Measurements from ENCODE around the gene HLA-DQA1. TPM values are rescaled to one million over a fixed set of nuclear protein-coding genes. Genes with fewer than 3 reads are reported as not detected.
A peak's percentile ranks its signal among the peaks of the same experiment; 100 is the strongest.

HLA-DQA1 gene
- total RNA-seq, 1 donor from 2014 or later, result not detected

GRCh38 chr6:32614366-32615081 is 22.7 kb upstream of the HLA-DQA1 start:
- no peak overlapping the region for H3K4me3 Mint-ChIP-seq
- H3K27ac Mint-ChIP-seq, result no peak overlapping the region
- no peaks in the 10 kb centered on the region for H3K36me3 Mint-ChIP-seq
- no peak for DNase-seq (ENCODE audit: extremely low spot score, unreplicated experiment)
- H3K27me3 Mint-ChIP-seq, result no peaks in the 10 kb centered on the region
- TF ChIP-seq CTCF (conservative IDR thresholded peaks at IDR 0.05), result no peak
- no peaks in the 10 kb centered on the region for H3K9me3 Mint-ChIP-seq
- H3K4me1 Mint-ChIP-seq (ENCODE audit: unreplicated experiment), result no peaks in the 10 kb centered on the region

GRCh38 chr6:32615885-32616532 is 21.2 kb upstream of the HLA-DQA1 start:
- Mint-ChIP-seq H3K27ac (no peak overlapping the region), H3K4me3 (no peak overlapping the region), H3K9me3 (no peaks in the 10 kb centered on the region), H3K36me3 (no peaks in the 10 kb centered on the region), H3K27me3 (no peaks in the 10 kb centered on the region), H3K4me1 (ENCODE audit: unreplicated experiment) (no peaks in the 10 kb centered on the region)
- TF ChIP-seq CTCF (conservative IDR thresholded peaks at IDR 0.05), result no peak
- no peak for DNase-seq (ENCODE audit: extremely low spot score, unreplicated experiment)

- DNase-seq (ENCODE audit: extremely low spot score, unreplicated experiment), result no peak
- TF ChIP-seq CTCF (conservative IDR thresholded peaks at IDR 0.05), result no peak
- H3K27me3 Mint-ChIP-seq, result no peaks in the 10 kb centered on the region
- no peaks in the 10 kb centered on the region for H3K9me3 Mint-ChIP-seq
- no peaks in the 10 kb centered on the region for H3K36me3 Mint-ChIP-seq
- no peaks in the 10 kb centered on the region for H3K4me1 Mint-ChIP-seq (ENCODE audit: unreplicated experiment)
- no peak overlapping the region for H3K27ac Mint-ChIP-seq
- H3K4me3 Mint-ChIP-seq, result no peak overlapping the region
Observed at GRCh38 chr6:32617751-32618150, 19.5 kb upstream of the HLA-DQA1 start.

GRCh38 chr6:32621372-32621771 is 15.8 kb upstream of the HLA-DQA1 start:
- Mint-ChIP-seq H3K4me1 (ENCODE audit: unreplicated experiment) (no peaks in the 10 kb centered on the region), H3K27ac (no peak overlapping the region), H3K27me3 (no peaks in the 10 kb centered on the region), H3K4me3 (no peak overlapping the region), H3K36me3 (no peaks in the 10 kb centered on the region), H3K9me3 (no peaks in the 10 kb centered on the region)
- TF ChIP-seq CTCF (conservative IDR thresholded peaks at IDR 0.05), result no peak
- no peak for DNase-seq (ENCODE audit: extremely low spot score, unreplicated experiment)

GRCh38 chr6:32622545-32623401 is 14.4 kb upstream of the HLA-DQA1 start:
- no peak for DNase-seq (ENCODE audit: extremely low spot score, unreplicated experiment)
- Mint-ChIP-seq H3K9me3 (no peaks in the 10 kb centered on the region), H3K27me3 (no peaks in the 10 kb centered on the region), H3K4me1 (ENCODE audit: unreplicated experiment) (no peaks in the 10 kb centered on the region), H3K27ac (no peak overlapping the region), H3K4me3 (no peak overlapping the region), H3K36me3 (no peaks in the 10 kb centered on the region)
- peak; percentile 78 for TF ChIP-seq CTCF (conservative IDR thresholded peaks at IDR 0.05)

All from type B pancreatic cell (in vitro differentiated cells).